Cardiac muscle cell (in vitro differentiated cells and primary cell): ENCODE data around the gene FADS2. TPM values are rescaled to one million over a fixed set of nuclear protein-coding genes. Genes with fewer than 3 reads are reported as not detected.

Experiments
- DNase-seq, 2 donors: peaks; one replicate each; pipeline versions ENCODE4 v3.0.0 to v3.0.0-alpha.2; 2010 to 2017; ENCODE audit warnings: low read depth in 1 of 2, low spot score in 1 of 2
- H3K27ac ChIP-seq: fragments of 200-600 bp; sonication (generic); 2 replicates; pipeline ENCODE4 v1.5.1; 2016
- H3K27me3 ChIP-seq: fragments of 200-600 bp; sonication (generic); 2 replicates; pipeline ENCODE4 v1.6.0; 2016; ENCODE audit warnings: control low read depth
- H3K36me3 ChIP-seq: fragments of 200-600 bp; sonication (generic); 2 replicates; pipeline ENCODE4 v1.5.1; 2016; ENCODE audit warnings: control low read depth
- H3K4me1 ChIP-seq: fragments of 200-600 bp; sonication (generic); 2 replicates; pipeline ENCODE4 v1.8.1; 2017; ENCODE audit warnings: low read depth, mild to moderate bottlenecking, mixed run types
- H3K4me3 ChIP-seq: fragments of 200-600 bp; sonication (generic); 2 replicates; pipeline ENCODE4 v1.5.1; 2016; ENCODE audit warnings: mild to moderate bottlenecking
- H3K9me3 ChIP-seq: fragments of 200-600 bp; sonication (generic); 2 replicates; pipeline ENCODE4 v1.5.1; 2017; ENCODE audit warnings: low read depth, mild to moderate bottlenecking, control low read depth
- CTCF ChIP-seq: IDR thresholded peaks from 2 replicates; pipeline ENCODE4 v1.5.1; 2012; ENCODE audit warnings: low read depth, mild to moderate bottlenecking, low read length
- polyA plus RNA-seq: library from polyadenylated mRNA; unstranded; fragments of >200 nt; fragmentation: Nextera tagmentation; extraction: Ambion mirVana; gene quantifications from 2 replicates; pipeline ENCODE4 v1.2.1, GENCODE V29; 2016
- total RNA-seq: library from RNA; depleted of rRNA; stranded (reverse); fragments of >200 nt; gene quantifications from 2 replicates; pipeline ENCODE4 v1.2.3, GENCODE V29; 2016

The FADS2 gene
- total and polyA plus RNA-seq, 2 experiments from 2014 or later, result 103 to 262 TPM

GRCh38 chr11:61785837-61786402, 42.2 kb upstream of the FADS2 start:
- no peak for TF ChIP-seq CTCF
- Histone ChIP-seq H3K27me3 (no peaks in the 10 kb centered on the region), H3K4me1 (no peaks in the 10 kb centered on the region), H3K4me3 (no peak overlapping the region), H3K27ac (no peak overlapping the region), H3K36me3 (peaks cover 31% of the 10 kb centered on the region), H3K9me3 (no peaks in the 10 kb centered on the region)
- no peak for DNase-seq

GRCh38 chr11:61787928-61788491, 40.1 kb upstream of the FADS2 start:
- Histone ChIP-seq H3K4me3 (no peak overlapping the region), H3K36me3 (peaks cover 24% of the 10 kb centered on the region)
- DNase-seq, result peak; percentile 82 to 88

GRCh38 chr11:61791737-61792309, 36.3 kb upstream of the FADS2 start:
- Histone ChIP-seq H3K4me1 (peaks cover 11% of the 10 kb centered on the region), H3K9me3 (no peaks in the 10 kb centered on the region), H3K36me3 (peaks cover 18% of the 10 kb centered on the region), H3K27ac (peak overlapping the region; percentile 91), H3K27me3 (no peaks in the 10 kb centered on the region), H3K4me3 (peak overlapping the region; percentile 76)
- TF ChIP-seq CTCF, result no peak
- DNase-seq, result peak; percentile 84 to 96

More at GRCh38 chr11:61787928-61788491, 40.1 kb upstream of the FADS2 start:
- H3K27ac ChIP-seq, result peak overlapping the region; percentile 34
- TF ChIP-seq CTCF, result peak; percentile 83
- H3K4me1 ChIP-seq, result peaks cover 5% of the 10 kb centered on the region
- no peaks in the 10 kb centered on the region for H3K9me3 ChIP-seq
- H3K27me3 ChIP-seq, result no peaks in the 10 kb centered on the region

- H3K27me3 ChIP-seq, result no peaks in the 10 kb centered on the region
- DNase-seq, result peak; percentile 92 to 94
- H3K4me1 ChIP-seq, result peaks cover 11% of the 10 kb centered on the region
- TF ChIP-seq CTCF, result no peak
- H3K9me3 ChIP-seq, result no peaks in the 10 kb centered on the region
- H3K36me3 ChIP-seq, result peaks cover 13% of the 10 kb centered on the region
- H3K4me3 ChIP-seq, result peak within 1 kb of the TSS; percentile 76
- peak within 1 kb of the TSS; percentile 91 for H3K27ac ChIP-seq
Measured at GRCh38 chr11:61792310-61793082, 35.6 kb upstream of the FADS2 start, which contains the start of the genes FEN1 and TMEM258. FEN1 (plus strand) TSS chr11:61792911; CDS start chr11:61795362, 2,451 bp downstream. TMEM258 (minus strand) TSS chr11:61792599; CDS start chr11:61792558, 41 bp downstream.

- Histone ChIP-seq H3K27me3 (no peaks in the 10 kb centered on the region), H3K36me3 (peaks cover 13% of the 10 kb centered on the region), H3K4me3 (peak overlapping the region; percentile 76), H3K4me1 (peaks cover 11% of the 10 kb centered on the region), H3K9me3 (no peaks in the 10 kb centered on the region), H3K27ac (peak overlapping the region; percentile 91)
- no peak for DNase-seq
- no peak for TF ChIP-seq CTCF
Measured at GRCh38 chr11:61793083-61793828, 34.8 kb upstream of the FADS2 start.
